ENCODE measurements around the gene GTPBP1. TPM values are rescaled to one million over a fixed set of nuclear protein-coding genes. Genes with fewer than 3 reads are reported as not detected.

The GTPBP1 gene
- total and polyA plus RNA-seq, 2 of the 13 experiments (the other 11 are each of a cell fraction or from before 2014, with no cell fraction given): 22.3 to 27.0 TPM

DNA sequence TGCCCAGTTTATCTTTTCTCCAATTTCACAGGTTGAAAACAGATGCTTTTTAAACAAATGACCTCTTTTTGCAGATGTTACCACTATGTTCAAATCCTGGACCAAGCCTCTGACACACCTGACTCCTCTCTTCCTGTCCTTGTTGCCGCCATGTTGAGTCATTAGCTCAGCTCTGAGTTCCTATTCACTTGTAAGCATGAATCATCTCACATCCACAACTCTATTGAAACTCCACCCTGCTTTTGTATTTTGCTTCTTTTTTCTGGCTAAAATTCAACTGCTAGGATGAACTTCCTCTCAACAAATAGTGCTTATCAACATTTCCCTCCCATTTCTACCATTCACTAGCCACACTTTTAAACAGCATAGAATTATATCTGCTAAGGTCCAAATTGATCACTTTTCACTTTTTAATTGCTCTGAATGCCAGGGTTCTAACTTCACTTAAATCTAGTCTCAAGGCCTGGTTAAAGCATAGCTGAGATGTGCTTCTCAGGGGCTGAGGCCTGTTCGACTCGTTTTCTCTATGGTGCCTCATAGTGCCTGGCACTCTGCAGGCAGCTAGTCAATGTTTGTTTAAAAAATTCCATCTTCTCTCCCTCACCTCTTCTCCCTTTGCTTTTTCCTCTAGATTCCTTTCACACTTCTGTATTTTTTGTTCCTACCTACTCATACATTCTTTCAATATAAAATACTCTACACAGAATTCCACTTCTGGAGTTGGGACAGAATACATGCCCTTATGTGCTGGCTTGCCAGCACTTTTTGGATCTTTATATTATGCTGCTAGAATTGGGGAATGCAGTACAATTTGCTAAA is 8.9 kb upstream of the GTPBP1 start (continued):
- TF ChIP-seq, protein P1, sequence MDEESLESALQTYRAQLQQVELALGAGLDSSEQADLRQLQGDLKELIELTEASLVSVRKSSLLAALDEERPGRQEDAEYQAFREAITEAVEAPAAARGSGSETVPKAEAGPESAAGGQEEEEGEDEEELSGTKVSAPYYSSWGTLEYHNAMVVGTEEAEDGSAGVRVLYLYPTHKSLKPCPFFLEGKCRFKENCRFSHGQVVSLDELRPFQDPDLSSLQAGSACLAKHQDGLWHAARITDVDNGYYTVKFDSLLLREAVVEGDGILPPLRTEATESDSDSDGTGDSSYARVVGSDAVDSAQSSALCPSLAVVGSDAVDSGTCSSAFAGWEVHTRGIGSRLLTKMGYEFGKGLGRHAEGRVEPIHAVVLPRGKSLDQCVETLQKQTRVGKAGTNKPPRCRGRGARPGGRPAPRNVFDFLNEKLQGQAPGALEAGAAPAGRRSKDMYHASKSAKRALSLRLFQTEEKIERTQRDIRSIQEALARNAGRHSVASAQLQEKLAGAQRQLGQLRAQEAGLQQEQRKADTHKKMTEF (CRISPR knock-in tag; IDR thresholded peaks at IDR 0.05): 0 out of 2 replicates have a peak, but pooled peaks have one; percentile 7
- TF ChIP-seq FOSL2 (CRISPR knock-in tag; IDR thresholded peaks at IDR 0.05) (peak; percentile 75), DMAP1 (CRISPR knock-in tag; IDR thresholded peaks at IDR 0.05) (peak; percentile 50; the same call in 1 of the 2 replicates), ZFX (CRISPR knock-in tag; IDR thresholded peaks at IDR 0.05; ENCODE audit: low read depth) (peak; percentile 73), TEAD3 (CRISPR knock-in tag; optimal IDR thresholded peaks at IDR 0.05; ENCODE audit: borderline replicate concordance) (peak; percentile 65), GABPA (IDR thresholded peaks at IDR 0.05; ENCODE audit: low read depth, low read length) (no peak), GABPA (CRISPR knock-in tag; IDR thresholded peaks at IDR 0.05; ENCODE audit: low read depth) (peak; percentile 9; the same call in 1 of the 2 replicates), SOX6 (IDR thresholded peaks at IDR 0.05) (no peak), SOX6 (CRISPR knock-in tag; IDR thresholded peaks at IDR 0.05) (0 out of 2 replicates have a peak, but pooled peaks have one; percentile 14), ZFY (CRISPR knock-in tag; IDR thresholded peaks at IDR 0.05) (peak; percentile 46; the same call in 1 of the 2 replicates), KAT7 (CRISPR knock-in tag; IDR thresholded peaks at IDR 0.05; ENCODE audit: borderline replicate concordance) (no peak), CREB1 (IDR thresholded peaks at IDR 0.05) (no peak), CREB1 (CRISPR knock-in tag; IDR thresholded peaks at IDR 0.05) (peak; percentile 43), ASH2L (IDR thresholded peaks at IDR 0.05; ENCODE audit: insufficient read length, low read depth, low read length) (peak; percentile 40), MBD4 (IDR thresholded peaks at IDR 0.05; ENCODE audit: borderline replicate concordance, low read length) (0 out of 2 replicates have a peak, but pooled peaks have one; percentile 61), FOXA1 (IDR thresholded peaks at IDR 0.05) (no peak), FOXA1 (CRISPR knock-in tag; IDR thresholded peaks at IDR 0.05) (peak; percentile 31), YEATS2 (CRISPR knock-in tag; IDR thresholded peaks at IDR 0.05; ENCODE audit: borderline replicate concordance) (peak; percentile 35; the same call in 1 of the 2 replicates), ZNF614 (CRISPR knock-in tag; IDR thresholded peaks at IDR 0.05; ENCODE audit: borderline replicate concordance) (peak; percentile 23; the same call in 1 of the 2 replicates), KDM6A (CRISPR knock-in tag; IDR thresholded peaks at IDR 0.05; ENCODE audit: low read depth) (no peak)
- TF ChIP-seq, protein P2, sequence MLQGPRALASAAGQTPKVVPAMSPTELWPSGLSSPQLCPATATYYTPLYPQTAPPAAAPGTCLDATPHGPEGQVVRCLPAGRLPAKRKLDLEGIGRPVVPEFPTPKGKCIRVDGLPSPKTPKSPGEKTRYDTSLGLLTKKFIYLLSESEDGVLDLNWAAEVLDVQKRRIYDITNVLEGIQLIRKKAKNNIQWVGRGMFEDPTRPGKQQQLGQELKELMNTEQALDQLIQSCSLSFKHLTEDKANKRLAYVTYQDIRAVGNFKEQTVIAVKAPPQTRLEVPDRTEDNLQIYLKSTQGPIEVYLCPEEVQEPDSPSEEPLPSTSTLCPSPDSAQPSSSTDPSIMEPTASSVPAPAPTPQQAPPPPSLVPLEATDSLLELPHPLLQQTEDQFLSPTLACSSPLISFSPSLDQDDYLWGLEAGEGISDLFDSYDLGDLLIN (CRISPR knock-in tag; IDR thresholded peaks at IDR 0.05; ENCODE audit: borderline replicate concordance): no peak
- TF ChIP-seq, protein P3, sequence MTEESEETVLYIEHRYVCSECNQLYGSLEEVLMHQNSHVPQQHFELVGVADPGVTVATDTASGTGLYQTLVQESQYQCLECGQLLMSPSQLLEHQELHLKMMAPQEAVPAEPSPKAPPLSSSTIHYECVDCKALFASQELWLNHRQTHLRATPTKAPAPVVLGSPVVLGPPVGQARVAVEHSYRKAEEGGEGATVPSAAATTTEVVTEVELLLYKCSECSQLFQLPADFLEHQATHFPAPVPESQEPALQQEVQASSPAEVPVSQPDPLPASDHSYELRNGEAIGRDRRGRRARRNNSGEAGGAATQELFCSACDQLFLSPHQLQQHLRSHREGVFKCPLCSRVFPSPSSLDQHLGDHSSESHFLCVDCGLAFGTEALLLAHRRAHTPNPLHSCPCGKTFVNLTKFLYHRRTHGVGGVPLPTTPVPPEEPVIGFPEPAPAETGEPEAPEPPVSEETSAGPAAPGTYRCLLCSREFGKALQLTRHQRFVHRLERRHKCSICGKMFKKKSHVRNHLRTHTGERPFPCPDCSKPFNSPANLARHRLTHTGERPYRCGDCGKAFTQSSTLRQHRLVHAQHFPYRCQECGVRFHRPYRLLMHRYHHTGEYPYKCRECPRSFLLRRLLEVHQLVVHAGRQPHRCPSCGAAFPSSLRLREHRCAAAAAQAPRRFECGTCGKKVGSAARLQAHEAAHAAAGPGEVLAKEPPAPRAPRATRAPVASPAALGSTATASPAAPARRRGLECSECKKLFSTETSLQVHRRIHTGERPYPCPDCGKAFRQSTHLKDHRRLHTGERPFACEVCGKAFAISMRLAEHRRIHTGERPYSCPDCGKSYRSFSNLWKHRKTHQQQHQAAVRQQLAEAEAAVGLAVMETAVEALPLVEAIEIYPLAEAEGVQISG (CRISPR knock-in tag; IDR thresholded peaks at IDR 0.05): peak; percentile 35; the same call in 1 of the 2 replicates
